Fibroblast of skin of left biceps (primary cell): ENCODE results near the gene MBD5.

Source experiments
- DNase-seq, 2 experiments: peaks; one replicate each; pipeline ENCODE4 v3.0.0-alpha.2; 2013; ENCODE audit warnings: low read depth in 2 of 2

The MBD5 gene

GRCh38 chr2:148302526-148302925 lies 281.6 kb downstream of the MBD5 start:
- DNase-seq, result no peak

GRCh38 chr2:148303161-148303560 lies 282.3 kb downstream of the MBD5 start:
- no peak for DNase-seq

DNA sequence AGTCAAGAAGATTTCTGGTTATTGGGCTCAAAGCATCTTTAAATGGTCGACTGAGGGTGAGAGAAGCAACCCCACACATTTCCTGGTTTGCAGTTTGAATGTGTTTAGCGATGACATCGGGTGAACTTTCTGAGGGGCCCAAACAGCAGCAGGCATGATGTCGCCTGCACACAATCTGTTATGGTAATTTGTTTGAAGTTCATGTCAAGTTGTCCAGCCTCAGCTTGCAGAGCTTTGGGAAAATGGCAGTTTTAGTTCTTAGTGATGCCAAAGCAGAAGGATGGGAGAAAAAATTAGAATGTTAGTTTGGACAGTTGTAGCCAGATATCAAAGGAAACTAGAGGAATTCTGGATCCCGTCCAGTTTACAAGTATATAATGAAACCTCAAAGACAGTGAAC lies 284.6 kb downstream of the MBD5 start:
- no peak for DNase-seq

GRCh38 chr2:148306027-148306426 lies 285.1 kb downstream of the MBD5 start:
- no peak for DNase-seq

DNA sequence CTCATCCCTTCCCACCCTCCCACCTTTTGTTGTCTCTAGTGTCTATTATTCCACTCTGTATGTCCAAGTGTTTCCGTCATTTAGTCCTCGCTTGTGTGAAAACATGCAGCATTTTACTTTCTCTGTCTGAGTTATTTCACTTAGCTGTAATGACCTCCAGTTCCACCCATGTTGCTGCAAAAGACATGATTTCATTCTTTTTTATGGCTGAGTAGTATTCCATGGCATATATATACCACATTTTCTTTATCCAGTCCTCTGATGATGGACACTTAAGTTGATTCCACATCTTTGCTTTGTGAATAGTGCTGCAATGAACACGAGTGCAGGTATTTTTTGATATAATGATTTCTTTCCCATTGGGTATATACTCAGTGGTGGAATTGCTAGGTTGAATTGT lies 296.7 kb downstream of the MBD5 start:
- DNase-seq, result no peak

- DNase-seq, result peak; percentile 12 to 29
Observed at GRCh38 chr2:148338541-148338940, 317.6 kb downstream of the MBD5 start.

GRCh38 chr2:148342086-148342485 lies 321.2 kb downstream of the MBD5 start:
- DNase-seq, result no peak

DNA sequence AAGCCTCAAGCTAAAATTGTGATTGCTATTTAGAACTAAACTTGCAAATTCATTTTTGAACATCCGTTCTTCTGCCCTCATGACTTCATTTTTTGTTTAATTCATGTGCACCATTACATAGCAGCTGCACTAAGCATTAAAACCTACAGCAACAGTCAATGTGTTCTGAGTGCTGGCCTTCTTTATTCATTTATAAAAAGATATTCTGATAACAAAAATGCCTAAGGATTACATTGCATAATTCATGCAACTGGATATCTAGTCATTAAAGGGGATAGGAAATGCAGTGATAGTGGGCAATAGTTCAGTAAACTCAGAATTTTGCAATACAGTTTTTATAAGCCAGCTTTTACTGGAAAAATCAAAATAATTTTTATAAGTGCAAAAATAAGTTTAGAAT lies 329.3 kb downstream of the MBD5 start:
- no peak for DNase-seq

DNA sequence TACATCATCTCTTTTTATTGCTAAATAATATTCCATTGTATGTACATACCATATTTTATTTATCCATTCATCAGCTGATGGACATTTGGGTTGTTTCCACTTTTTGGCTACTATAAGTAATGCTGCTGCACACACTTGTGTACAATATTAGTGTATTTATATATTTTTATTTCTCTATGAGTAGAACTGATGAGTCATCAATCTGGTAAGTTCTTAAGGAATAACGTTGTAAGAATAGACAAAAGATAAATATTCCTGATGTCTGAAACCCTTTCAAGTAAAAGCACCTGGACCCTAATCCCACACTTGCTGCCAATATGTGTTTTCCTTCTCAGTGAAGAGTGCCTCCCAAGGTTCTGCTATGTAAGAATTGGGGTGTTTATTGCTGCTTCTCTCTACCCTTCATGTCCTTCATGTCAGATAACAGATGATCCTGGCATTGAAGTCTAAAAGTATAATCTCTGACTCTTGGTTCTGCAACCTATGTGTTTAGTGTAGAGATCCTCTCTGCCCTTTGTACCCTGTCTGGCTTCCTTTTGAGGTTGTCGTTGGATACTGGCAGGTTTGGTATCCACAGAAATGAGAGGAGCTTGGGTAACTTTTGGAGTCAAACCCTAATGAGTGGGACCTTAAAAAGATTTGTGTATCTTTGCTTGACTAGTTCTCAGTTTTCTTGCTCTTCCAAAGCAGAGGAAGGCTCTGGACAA lies 330.7 kb downstream of the MBD5 start:
- DNase-seq, result no peak

- DNase-seq, result no peak
Observed at GRCh38 chr2:148358375-148358774, 337.5 kb downstream of the MBD5 start.

DNA sequence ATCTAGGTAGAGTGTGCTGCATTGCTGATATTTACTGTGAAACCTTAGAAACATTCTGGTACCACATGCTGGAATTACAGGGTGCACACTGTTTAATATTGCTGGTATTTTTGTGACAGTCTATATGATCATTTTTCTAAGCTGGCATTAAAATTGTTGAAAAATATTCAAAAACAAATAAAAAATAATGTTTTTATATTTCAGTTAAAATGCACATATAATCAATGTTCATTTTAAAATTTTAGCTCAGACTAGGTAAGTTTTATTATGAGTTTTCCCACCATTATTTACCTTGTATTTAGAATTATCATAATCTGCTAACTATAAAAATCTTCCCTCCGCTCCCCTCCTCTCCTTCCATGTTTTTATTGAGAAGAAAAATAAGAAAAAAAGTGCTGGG lies 339.8 kb downstream of the MBD5 start:
- no peak for DNase-seq

GRCh38 chr2:148362144-148362796 lies 341.4 kb downstream of the MBD5 start:
- DNase-seq, result no peak

- no peak for DNase-seq
Observed at GRCh38 chr2:148375214-148375613, 354.3 kb downstream of the MBD5 start.

GRCh38 chr2:148391324-148391723 lies 370.4 kb downstream of the MBD5 start:
- DNase-seq, result peak; percentile 6 to 7

- DNase-seq, result no peak
Observed at GRCh38 chr2:148402786-148403185, 381.9 kb downstream of the MBD5 start.

DNA sequence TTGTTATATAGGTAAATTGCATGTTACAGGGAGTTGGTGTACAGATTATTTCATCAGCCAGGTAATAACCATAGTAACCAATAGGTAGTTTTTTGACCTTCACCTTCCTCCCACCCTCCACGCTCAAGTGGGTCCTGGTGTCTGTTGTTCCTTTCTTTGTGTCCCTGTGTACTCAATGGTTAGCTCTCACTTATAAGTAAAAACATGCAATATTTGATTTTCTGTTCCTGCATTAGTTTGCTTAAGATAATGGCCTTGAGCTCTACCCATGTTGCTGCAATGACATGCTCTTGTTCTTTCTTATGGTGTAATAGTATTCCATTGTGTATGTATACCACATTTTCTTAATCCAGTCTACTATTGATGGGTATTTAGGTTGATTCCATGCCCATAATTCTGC lies 390.0 kb downstream of the MBD5 start:
- no peak for DNase-seq

DNA sequence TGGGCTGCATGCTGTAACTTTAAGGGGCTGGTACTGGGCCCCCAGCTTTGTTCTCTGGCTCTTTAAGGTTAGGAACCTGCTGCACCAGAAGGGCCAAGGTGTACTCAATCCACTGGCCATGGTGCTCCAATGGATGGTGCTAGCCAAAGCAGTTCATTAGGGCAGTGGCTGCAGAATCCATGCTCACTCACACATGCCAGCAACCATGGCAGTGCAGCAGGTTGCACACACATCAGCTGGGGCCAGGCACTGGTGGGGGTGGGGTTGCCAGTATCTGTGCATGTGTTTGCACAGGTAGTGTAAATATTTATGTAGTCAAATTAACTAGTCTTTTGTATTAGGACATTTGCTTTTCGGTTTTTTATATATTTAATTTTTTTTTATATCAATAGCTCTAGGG lies 395.4 kb downstream of the MBD5 start:
- no peak for DNase-seq

DNA sequence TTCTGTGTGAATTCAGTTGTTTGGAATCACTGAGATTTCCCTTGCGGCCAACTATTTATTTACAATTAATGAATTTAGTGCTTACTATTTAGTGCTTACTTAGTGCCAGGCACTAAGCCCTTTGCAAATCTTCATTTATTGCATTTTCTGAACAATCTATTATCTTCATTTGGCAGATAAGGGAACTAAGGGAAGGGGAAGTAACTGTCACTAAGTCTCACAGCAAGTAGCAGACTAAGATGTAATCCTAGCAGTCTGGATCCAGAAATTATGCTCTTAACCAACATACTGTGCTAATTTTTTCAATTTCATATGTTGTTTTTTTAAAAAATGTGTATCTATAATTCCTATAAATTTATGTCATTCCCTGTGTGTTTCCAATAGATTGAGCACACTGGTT lies 409.2 kb downstream of the MBD5 start:
- no peak for DNase-seq

DNA sequence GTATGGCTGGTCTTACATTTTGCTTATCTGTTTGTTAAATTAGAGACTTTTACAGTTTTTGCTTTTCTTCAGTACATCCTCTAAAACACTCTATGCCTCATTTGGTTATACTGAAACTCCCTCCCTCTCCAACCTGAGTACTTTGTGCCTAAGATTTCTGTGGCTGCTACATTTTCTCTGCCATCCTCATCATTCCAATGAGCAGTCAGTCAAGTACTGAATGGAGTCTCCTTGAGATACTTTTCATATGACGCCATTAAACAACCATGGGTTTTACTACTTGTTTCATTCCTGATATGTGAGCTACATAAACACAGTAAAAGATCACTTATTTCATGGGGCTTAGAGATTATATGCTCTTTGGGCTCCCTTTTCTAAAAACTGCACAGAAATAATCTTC lies 427.0 kb downstream of the MBD5 start:
- DNase-seq, result no peak

DNA sequence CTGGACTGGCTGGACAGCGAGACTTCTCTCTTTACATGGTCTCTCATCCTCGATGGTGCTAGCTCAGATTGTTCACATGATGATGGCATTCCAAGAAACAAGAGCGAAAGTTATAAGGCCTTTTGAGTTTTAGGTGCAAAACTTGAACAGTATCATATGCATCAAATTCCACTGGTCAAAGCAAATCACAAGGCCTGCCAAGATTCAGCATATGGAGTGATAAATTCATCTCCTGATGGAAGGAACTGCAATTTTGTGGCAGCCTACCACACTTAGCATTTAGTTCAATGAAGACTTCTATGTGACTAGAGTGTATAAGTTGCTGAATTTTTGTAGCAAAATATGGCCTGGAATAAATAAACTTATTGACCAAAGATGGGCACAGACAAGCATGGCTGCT lies 429.6 kb downstream of the MBD5 start:
- no peak for DNase-seq

- no peak for DNase-seq
Observed at GRCh38 chr2:148451046-148451445, 430.2 kb downstream of the MBD5 start.

- DNase-seq, result no peak
Observed at GRCh38 chr2:148455791-148456190, 434.9 kb downstream of the MBD5 start.

GRCh38 chr2:148458171-148458570 lies 437.3 kb downstream of the MBD5 start:
- no peak for DNase-seq

GRCh38 chr2:148459377-148459778 lies 438.5 kb downstream of the MBD5 start:
- peak in 1 of 2 experiments; percentile 5 for DNase-seq
